HepG2 (cell line): ENCODE results near the gene PPP2R5C. TPM values are rescaled to one million over a fixed set of nuclear protein-coding genes. Genes with fewer than 3 reads are reported as not detected.

Source experiments
- CBX1 ChIP-seq: IDR thresholded peaks from one replicate; pipeline ENCODE4 v1.6.1; 2016; ENCODE audit warnings: antibody characterized with exemption, low read depth
- CEBPZ ChIP-seq: IDR thresholded peaks from 2 replicates; pipeline ENCODE4 v1.6.1; 2012; ENCODE audit warnings: low read length, improper control_type of control experiment
- CSRNP1 ChIP-seq: sonication (generic); formaldehyde crosslinking; IDR thresholded peaks from 2 replicates; pipeline ENCODE4 v1.8.1; 2023; ENCODE audit warnings: mild to moderate bottlenecking, missing genetic modification reagents
- E2F2 ChIP-seq: sonication (generic); formaldehyde crosslinking; IDR thresholded peaks from 2 replicates; pipeline ENCODE4 v1.4.0; 2020; ENCODE audit warnings: missing genetic modification reagents, borderline replicate concordance
- GTF3A ChIP-seq: sonication (generic); formaldehyde crosslinking; conservative IDR thresholded peaks from 2 replicates; pipeline ENCODE4 v1.4.0; 2020; ENCODE audit warnings: mild to moderate bottlenecking, missing genetic modification reagents
- IRF1 ChIP-seq: sonication (generic); formaldehyde crosslinking; IDR thresholded peaks from 2 replicates; pipeline ENCODE4 v1.4.0; 2020; ENCODE audit warnings: low read depth, mild to moderate bottlenecking, missing genetic modification reagents
- MAF1 ChIP-seq: sonication (generic); formaldehyde crosslinking; IDR thresholded peaks from 2 replicates; pipeline ENCODE4 v1.5.0; 2020; ENCODE audit warnings: missing genetic modification reagents, borderline replicate concordance
- PRDM10 ChIP-seq: sonication (generic); formaldehyde crosslinking; IDR thresholded peaks from 2 replicates; pipeline ENCODE4 v1.4.0; 2020; ENCODE audit warnings: low read depth, missing genetic modification reagents
- RXRB ChIP-seq: IDR thresholded peaks from 2 replicates; pipeline ENCODE4 v1.6.1; 2016; ENCODE audit warnings: borderline replicate concordance, missing genetic modification reagents, missing compliant biosample characterization
- TMF1 ChIP-seq: sonication (generic); formaldehyde crosslinking; IDR thresholded peaks from 2 replicates; pipeline ENCODE4 v1.8.1; 2022; ENCODE audit warnings: low read depth, missing genetic modification reagents
- ZBTB34 ChIP-seq: sonication (generic); formaldehyde crosslinking; IDR thresholded peaks from 2 replicates; pipeline ENCODE4 v1.8.0; 2022; ENCODE audit warnings: mild to moderate bottlenecking, missing genetic modification reagents
- ZFP62 ChIP-seq: sonication (generic); formaldehyde crosslinking; IDR thresholded peaks from 2 replicates; pipeline ENCODE4 v1.4.0; 2020; ENCODE audit warnings: missing genetic modification reagents
- ZNF34 ChIP-seq: sonication (generic); formaldehyde crosslinking; IDR thresholded peaks from 2 replicates; pipeline ENCODE4 v1.4.0; 2020; ENCODE audit warnings: mild to moderate bottlenecking, missing genetic modification reagents, borderline replicate concordance
- ZNF451 ChIP-seq: sonication (generic); formaldehyde crosslinking; IDR thresholded peaks from 2 replicates; pipeline ENCODE4 v1.5.0; 2020; ENCODE audit warnings: mild to moderate bottlenecking, missing genetic modification reagents
- ZNF607 ChIP-seq: sonication (generic); formaldehyde crosslinking; IDR thresholded peaks from 2 replicates; pipeline ENCODE4 v1.5.1; 2020; ENCODE audit warnings: missing genetic modification reagents, mild to moderate bottlenecking, borderline replicate concordance
- ZNF713 ChIP-seq: sonication (generic); formaldehyde crosslinking; IDR thresholded peaks from 2 replicates; pipeline ENCODE4 v1.4.0; 2020; ENCODE audit warnings: mild to moderate bottlenecking, missing genetic modification reagents
- ZNF737 ChIP-seq: sonication (generic); formaldehyde crosslinking; IDR thresholded peaks from 2 replicates; pipeline ENCODE4 v1.5.0; 2020; ENCODE audit warnings: missing genetic modification reagents, mild to moderate bottlenecking, borderline replicate concordance
- polyA plus RNA-seq, 8 experiments: library from polyadenylated mRNA; depleted of rRNA in 3 of 8; stranded (reverse) in 7 of 8; unstranded in 1 of 8; fragments of >200 nt; fragmentation: Illumina TruSeq in 4 of 8; extraction: Trizol in 4 of 8; gene quantifications; 2 replicates each; pipeline versions ENCODE4 v1.2.1 to v1.2.3, GENCODE V29; 2011 to 2016; ENCODE audit warnings: low read depth in 4 of 8, missing spikeins in 1 of 8, mixed read lengths in 1 of 8; ENCODE audit not compliant: insufficient read depth in 1 of 8
- total RNA-seq, 5 experiments: library from RNA; depleted of rRNA; stranded (reverse); fragments of >200 nt; fragmentation: Illumina TruSeq; extraction: Trizol; gene quantifications; 2 replicates each; pipeline ENCODE4 v1.2.3, GENCODE V29; 2016; ENCODE audit warnings: low read depth in 1 of 5

The PPP2R5C gene
- total and polyA plus RNA-seq, 2 of the 13 experiments (the other 11 are each of a cell fraction or from before 2014, with no cell fraction given): 74.3 to 78.5 TPM

GRCh38 chr14:101761881-101762529 is 496 bp downstream of the PPP2R5C start (continued):
- TF ChIP-seq CSRNP1 (no peak), RXRB (CRISPR knock-in tag) (no peak), ZFP62 (CRISPR knock-in tag) (no peak), CBX1 (no peak), ZNF607 (CRISPR knock-in tag) (peak; percentile 22; the same call in 1 of the 2 replicates), ZNF451 (CRISPR knock-in tag) (no peak), ZNF713 (CRISPR knock-in tag) (no peak), ZBTB34 (CRISPR knock-in tag) (no peak), MAF1 (no peak), E2F2 (CRISPR knock-in tag) (no peak), GTF3A (no peak), ZNF34 (CRISPR knock-in tag) (no peak), CEBPZ (no peak), PRDM10 (CRISPR knock-in tag) (no peak), IRF1 (CRISPR knock-in tag) (no peak), ZNF737 (no peak), TMF1 (CRISPR knock-in tag) (peak; percentile 77)
